HG03103 (cell line): ENCODE measurements around the gene IGF2BP1.
"Not testable (repeated sequence)": the region's sequence is repeated elsewhere in the genome, so short reads cannot be mapped to it uniquely, and the experiment has no call there.

Source experiments
- ATAC-seq: cut with Tn5 transposase; IDR thresholded peaks from one replicate; pipeline ENCODE4 v1.9.1; 2021; ENCODE audit warnings: low read depth; ENCODE audit not compliant: unreplicated experiment

The IGF2BP1 gene

DNA sequence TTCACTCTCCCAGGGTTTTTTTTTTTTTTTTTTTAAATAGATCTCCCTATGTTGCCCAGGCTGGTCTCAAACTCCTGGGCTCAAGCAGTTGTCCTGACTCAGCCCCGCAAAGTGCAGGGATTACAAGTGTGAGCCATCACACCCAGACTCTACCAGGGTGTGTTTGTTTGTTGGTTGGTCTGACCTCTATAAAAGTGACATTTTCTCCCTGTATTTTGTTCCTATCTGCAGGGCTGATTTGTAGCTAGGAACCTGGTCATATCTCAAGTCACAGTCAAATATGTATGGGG is 89.1 kb downstream of the IGF2BP1 start:
- ATAC-seq = no peak

- no peak for ATAC-seq
Measured at GRCh38 chr17:49086649-49087048, 89.5 kb downstream of the IGF2BP1 start.

GRCh38 chr17:49089094-49089493 is 91.9 kb downstream of the IGF2BP1 start:
- no peak for ATAC-seq

- ATAC-seq = no peak
Measured at GRCh38 chr17:49090878-49091594, 93.9 kb downstream of the IGF2BP1 start.

- no peak for ATAC-seq
Measured at GRCh38 chr17:49093131-49093530, 95.9 kb downstream of the IGF2BP1 start.

- ATAC-seq = no peak
Measured at GRCh38 chr17:49100601-49101000, 103.4 kb downstream of the IGF2BP1 start.

DNA sequence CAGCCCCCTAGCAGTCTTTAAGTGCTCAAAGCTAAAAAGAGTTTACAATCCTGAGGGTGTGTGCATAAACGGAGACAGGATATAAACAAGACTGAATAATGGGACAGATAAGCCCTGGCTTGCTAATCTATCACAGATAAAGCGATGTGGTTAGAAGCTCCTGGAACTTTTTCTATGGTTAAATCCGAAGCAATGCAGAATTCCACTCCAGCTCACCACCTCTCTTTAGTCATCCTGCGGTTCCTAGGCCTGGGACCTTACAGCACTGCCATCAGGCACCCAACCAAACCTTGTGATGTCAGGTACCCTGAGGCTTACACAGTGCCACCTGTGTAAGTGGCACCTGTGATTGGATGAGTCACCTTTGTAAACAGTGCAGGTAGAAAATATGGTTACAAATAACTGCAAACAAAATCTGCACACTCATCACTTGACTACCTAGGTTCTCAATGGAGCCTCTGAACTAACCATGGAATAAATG is 103.9 kb downstream of the IGF2BP1 start:
- ATAC-seq = no peak

- ATAC-seq = not testable (repeated sequence)
Measured at GRCh38 chr17:49103360-49103759, 106.2 kb downstream of the IGF2BP1 start.

GRCh38 chr17:49104511-49105074 is 107.4 kb downstream of the IGF2BP1 start:
- no peak for ATAC-seq
